ENCODE results near the gene PRSS36. TPM values are rescaled to one million over a fixed set of nuclear protein-coding genes. Genes with fewer than 3 reads are reported as not detected.

PRSS36 gene
- total and polyA plus RNA-seq, 9 of the 15 experiments (the other 6 are each of a cell fraction or from before 2014, with no cell fraction given), result 0.09 to 1.2 (median 0.54) TPM; not detected in 2

DNA sequence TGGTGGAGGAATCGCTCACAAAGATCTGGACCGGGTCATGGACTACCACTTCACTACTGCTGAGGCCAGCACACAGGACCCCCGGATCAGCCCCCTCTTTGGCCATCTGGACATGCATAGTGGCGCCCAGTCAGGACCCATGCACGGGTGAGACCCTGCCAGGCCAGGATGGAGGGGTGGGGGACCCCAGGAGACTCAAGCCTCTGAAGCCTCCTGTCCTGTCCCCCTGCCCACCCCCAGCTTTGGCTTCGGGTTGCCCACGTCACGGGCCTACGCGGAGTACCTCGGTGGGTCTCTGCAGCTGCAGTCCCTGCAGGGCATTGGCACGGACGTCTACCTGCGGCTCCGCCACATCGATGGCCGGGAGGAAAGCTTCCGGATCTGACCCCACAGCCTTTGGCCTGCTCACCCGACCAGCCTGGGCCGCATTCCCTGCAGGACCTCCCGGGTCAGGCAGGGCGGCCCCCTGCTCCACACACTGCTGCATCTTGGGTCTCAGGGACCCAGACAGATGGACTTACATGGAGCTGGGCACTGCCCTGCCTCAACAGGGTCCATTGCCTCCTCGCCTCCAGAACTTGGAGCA is 37.9 kb downstream of the PRSS36 start:
- in situ Hi-C loops (cut with MboI), result no loop called here
- no TSS peak for BruUV-seq (replicated peaks)
- Histone ChIP-seq H3K9me1 (ENCODE audit: control insufficient read depth, insufficient read depth, low read length) (no peaks in the 10 kb centered on the region), H3K9me3 (replicated peaks; ENCODE audit: control insufficient read depth, insufficient read depth, low read depth, low read length) (no peaks in the 10 kb centered on the region), H3K27me3 (ENCODE audit: control insufficient read depth in 2 of 2, insufficient read depth in 2 of 2, low read length in 2 of 2) (no peaks in the 10 kb centered on the region), H3K4me2 (ENCODE audit: insufficient read depth, low read length) (no peak overlapping the region), H3K9ac (ENCODE audit: insufficient read depth in 1 of 2, low read depth in 2 of 2, low read length in 2 of 2) (peak overlapping the region in 1 of 2 experiments; percentile 43; a peak in 2 of 4 replicates), H3K36me3 (ENCODE audit: control insufficient read depth, insufficient read depth, low read length) (peaks cover 51% of the 10 kb centered on the region; the same call in 2 of the 3 replicates), H3K4me1 (replicated peaks in 1 of 2; ENCODE audit: control insufficient read depth in 2 of 2, insufficient read depth in 2 of 2, low read length in 2 of 2) (peaks cover 4 to 44% of the 10 kb centered on the region in 2 experiments; a peak in 4 of 5 replicates), H3K27ac (ENCODE audit: extremely low read depth, low read depth, low read length) (no peak overlapping the region), H2AFZ (ENCODE audit: low read depth, low read length) (no peak overlapping the region), H3K4me3 (no peak overlapping the region), H4K20me1 (replicated peaks; ENCODE audit: control insufficient read depth, insufficient read depth, low read length) (no peaks in the 10 kb centered on the region; the same call in 1 of the 2 replicates), H3K79me2 (ENCODE audit: control insufficient read depth, insufficient read depth, low read length) (peaks cover 25% of the 10 kb centered on the region)
- POLR2A ChIA-PET, result interaction anchor here (0.6 to 1.2 kb wide), 4 partner anchors 9 to 154 kb away, joined by 3 to 5 read pairs (median 3); partner anchors contain the start of gene SETD1A
- no peak for TF ChIP-seq ZBTB17 (CRISPR knock-in tag; IDR thresholded peaks at IDR 0.05)
- TF ChIP-seq CSDE1 (IDR thresholded peaks at IDR 0.05), result no peak
- peak; percentile 57 for TF ChIP-seq POLR2G (IDR thresholded peaks at IDR 0.05; ENCODE audit: low read depth, low read length)
- peak; percentile 50 for TF ChIP-seq RBFOX2 (IDR thresholded peaks at IDR 0.05; ENCODE audit: low read depth, low read length)
- CTCF ChIA-PET (ENCODE audit: low intra/inter-chr PET ratio), result no interaction called here
- DNase-seq (ENCODE audit: extremely low read depth in 1 of 4, low spot score in 3 of 4) (no peak), ATAC-seq (no peak), FAIRE-seq (no peak)
- 91% methylated on average over 17 of the region's 23 CpGs for WGBS (ENCODE audit: insufficient coverage, low coverage, missing lambda C conversion rate)
- intact Hi-C loops (cut with micrococcal nuclease), result no loop called here

Data from K562 (cell line).